ENCODE measurements around the gene CEMIP.

DNA sequence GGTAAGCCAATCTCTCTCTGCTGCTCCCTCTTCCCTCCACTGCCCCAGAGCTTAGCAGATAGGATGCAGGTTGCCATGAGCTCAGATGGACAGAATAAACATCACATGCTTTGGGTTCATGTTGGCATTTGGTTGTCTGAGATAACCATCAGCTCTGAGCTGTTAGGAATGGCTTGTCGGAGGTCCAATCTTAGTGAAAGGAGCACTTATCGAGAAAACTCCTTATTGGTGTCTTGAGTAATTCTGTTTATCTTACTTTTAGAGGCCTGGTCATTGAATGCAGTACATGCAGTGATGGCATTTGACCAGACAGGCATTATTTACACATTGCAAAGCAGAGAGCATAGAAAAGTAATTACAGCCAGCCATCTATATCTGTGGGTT is 99.7 kb downstream of the CEMIP start:
- TF ChIP-seq CTCF (IDR thresholded peaks at IDR 0.05), result no peak
- TF ChIP-seq POLR2AphosphoS5 (IDR thresholded peaks at IDR 0.05), result no peak

Data from breast epithelium (tissue), 3 donors.